ENCODE measurements around the gene ZFP36L1. TPM values are rescaled to one million over a fixed set of nuclear protein-coding genes. Genes with fewer than 3 reads are reported as not detected.

ZFP36L1 gene
- total and polyA plus RNA-seq, 9 of the 15 experiments (the other 6 are each of a cell fraction or from before 2014, with no cell fraction given): 1.3 to 26.6 (median 3.7) TPM

DNA sequence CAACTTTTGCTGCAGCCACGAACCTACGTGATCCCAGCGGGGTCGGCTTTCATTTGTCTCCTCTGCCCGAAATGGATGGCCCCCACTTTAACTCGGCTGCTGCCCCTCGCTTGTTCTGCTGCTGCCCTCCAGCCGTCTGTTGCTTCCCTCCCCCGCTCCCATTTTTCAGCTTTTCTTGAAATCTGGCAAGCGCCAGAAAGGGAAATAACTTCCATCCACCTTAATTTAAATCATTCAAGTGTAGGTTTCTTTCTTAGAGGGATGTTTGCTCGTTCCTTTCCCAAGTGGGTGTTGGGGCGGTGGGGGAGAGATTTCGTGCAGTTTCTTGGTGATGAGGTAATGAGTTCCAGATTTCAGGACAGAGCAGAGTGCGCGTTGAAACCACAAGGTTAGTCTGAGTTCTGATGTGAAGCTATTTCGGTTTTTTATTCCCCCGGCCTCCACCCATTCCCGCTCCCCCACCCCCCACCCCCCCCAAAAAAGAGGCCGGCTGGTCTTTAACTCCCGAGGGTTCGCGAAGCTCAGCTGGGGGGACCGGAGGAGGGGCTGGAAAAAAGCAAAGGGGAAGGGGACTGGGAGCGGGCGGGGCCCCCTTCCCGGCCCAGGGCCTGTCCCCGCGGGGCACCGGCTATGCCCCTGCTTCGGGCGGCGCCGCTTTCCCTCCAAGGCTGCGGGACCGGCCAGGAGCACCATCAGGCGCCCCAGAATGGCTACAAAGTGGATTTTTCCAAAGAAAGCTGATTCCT, 2.2 kb upstream of the ZFP36L1 start (continued):
- TF ChIP-seq, protein P1, sequence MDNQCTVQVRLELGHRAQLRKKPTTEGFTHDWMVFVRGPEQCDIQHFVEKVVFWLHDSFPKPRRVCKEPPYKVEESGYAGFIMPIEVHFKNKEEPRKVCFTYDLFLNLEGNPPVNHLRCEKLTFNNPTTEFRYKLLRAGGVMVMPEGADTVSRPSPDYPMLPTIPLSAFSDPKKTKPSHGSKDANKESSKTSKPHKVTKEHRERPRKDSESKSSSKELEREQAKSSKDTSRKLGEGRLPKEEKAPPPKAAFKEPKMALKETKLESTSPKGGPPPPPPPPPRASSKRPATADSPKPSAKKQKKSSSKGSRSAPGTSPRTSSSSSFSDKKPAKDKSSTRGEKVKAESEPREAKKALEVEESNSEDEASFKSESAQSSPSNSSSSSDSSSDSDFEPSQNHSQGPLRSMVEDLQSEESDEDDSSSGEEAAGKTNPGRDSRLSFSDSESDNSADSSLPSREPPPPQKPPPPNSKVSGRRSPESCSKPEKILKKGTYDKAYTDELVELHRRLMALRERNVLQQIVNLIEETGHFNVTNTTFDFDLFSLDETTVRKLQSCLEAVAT (IDR thresholded peaks at IDR 0.05): peak; percentile 30 to 67; a peak in 1 of 4 replicates
- no peak for TF ChIP-seq NONO (IDR thresholded peaks at IDR 0.05; ENCODE audit: low read depth in 2 of 2, low read length in 1 of 2)
- no peak for TF ChIP-seq NFXL1 (CRISPR knock-in tag; IDR thresholded peaks at IDR 0.05)
- TF ChIP-seq E2F3 (CRISPR knock-in tag; IDR thresholded peaks at IDR 0.05): no peak
- no peak for TF ChIP-seq WHSC1 (IDR thresholded peaks at IDR 0.05; ENCODE audit: low read length)
- no peak for TF ChIP-seq POLR3G (IDR thresholded peaks at IDR 0.05; ENCODE audit: extremely low read depth, insufficient read length, insufficient replicate concordance)
- no peak for TF ChIP-seq CBX1 (IDR thresholded peaks at IDR 0.05; ENCODE audit: low read depth)
- TF ChIP-seq BHLHE40 (IDR thresholded peaks at IDR 0.05; ENCODE audit: low read length): 0 out of 2 replicates have a peak, but pooled peaks have one; percentile 4
- no peak for TF ChIP-seq ZNF449 (CRISPR knock-in tag; IDR thresholded peaks at IDR 0.05)
- no peak for TF ChIP-seq U2AF1 (optimal IDR thresholded peaks at IDR 0.05; ENCODE audit: low read depth, low read length)
- TF ChIP-seq, protein P2, sequence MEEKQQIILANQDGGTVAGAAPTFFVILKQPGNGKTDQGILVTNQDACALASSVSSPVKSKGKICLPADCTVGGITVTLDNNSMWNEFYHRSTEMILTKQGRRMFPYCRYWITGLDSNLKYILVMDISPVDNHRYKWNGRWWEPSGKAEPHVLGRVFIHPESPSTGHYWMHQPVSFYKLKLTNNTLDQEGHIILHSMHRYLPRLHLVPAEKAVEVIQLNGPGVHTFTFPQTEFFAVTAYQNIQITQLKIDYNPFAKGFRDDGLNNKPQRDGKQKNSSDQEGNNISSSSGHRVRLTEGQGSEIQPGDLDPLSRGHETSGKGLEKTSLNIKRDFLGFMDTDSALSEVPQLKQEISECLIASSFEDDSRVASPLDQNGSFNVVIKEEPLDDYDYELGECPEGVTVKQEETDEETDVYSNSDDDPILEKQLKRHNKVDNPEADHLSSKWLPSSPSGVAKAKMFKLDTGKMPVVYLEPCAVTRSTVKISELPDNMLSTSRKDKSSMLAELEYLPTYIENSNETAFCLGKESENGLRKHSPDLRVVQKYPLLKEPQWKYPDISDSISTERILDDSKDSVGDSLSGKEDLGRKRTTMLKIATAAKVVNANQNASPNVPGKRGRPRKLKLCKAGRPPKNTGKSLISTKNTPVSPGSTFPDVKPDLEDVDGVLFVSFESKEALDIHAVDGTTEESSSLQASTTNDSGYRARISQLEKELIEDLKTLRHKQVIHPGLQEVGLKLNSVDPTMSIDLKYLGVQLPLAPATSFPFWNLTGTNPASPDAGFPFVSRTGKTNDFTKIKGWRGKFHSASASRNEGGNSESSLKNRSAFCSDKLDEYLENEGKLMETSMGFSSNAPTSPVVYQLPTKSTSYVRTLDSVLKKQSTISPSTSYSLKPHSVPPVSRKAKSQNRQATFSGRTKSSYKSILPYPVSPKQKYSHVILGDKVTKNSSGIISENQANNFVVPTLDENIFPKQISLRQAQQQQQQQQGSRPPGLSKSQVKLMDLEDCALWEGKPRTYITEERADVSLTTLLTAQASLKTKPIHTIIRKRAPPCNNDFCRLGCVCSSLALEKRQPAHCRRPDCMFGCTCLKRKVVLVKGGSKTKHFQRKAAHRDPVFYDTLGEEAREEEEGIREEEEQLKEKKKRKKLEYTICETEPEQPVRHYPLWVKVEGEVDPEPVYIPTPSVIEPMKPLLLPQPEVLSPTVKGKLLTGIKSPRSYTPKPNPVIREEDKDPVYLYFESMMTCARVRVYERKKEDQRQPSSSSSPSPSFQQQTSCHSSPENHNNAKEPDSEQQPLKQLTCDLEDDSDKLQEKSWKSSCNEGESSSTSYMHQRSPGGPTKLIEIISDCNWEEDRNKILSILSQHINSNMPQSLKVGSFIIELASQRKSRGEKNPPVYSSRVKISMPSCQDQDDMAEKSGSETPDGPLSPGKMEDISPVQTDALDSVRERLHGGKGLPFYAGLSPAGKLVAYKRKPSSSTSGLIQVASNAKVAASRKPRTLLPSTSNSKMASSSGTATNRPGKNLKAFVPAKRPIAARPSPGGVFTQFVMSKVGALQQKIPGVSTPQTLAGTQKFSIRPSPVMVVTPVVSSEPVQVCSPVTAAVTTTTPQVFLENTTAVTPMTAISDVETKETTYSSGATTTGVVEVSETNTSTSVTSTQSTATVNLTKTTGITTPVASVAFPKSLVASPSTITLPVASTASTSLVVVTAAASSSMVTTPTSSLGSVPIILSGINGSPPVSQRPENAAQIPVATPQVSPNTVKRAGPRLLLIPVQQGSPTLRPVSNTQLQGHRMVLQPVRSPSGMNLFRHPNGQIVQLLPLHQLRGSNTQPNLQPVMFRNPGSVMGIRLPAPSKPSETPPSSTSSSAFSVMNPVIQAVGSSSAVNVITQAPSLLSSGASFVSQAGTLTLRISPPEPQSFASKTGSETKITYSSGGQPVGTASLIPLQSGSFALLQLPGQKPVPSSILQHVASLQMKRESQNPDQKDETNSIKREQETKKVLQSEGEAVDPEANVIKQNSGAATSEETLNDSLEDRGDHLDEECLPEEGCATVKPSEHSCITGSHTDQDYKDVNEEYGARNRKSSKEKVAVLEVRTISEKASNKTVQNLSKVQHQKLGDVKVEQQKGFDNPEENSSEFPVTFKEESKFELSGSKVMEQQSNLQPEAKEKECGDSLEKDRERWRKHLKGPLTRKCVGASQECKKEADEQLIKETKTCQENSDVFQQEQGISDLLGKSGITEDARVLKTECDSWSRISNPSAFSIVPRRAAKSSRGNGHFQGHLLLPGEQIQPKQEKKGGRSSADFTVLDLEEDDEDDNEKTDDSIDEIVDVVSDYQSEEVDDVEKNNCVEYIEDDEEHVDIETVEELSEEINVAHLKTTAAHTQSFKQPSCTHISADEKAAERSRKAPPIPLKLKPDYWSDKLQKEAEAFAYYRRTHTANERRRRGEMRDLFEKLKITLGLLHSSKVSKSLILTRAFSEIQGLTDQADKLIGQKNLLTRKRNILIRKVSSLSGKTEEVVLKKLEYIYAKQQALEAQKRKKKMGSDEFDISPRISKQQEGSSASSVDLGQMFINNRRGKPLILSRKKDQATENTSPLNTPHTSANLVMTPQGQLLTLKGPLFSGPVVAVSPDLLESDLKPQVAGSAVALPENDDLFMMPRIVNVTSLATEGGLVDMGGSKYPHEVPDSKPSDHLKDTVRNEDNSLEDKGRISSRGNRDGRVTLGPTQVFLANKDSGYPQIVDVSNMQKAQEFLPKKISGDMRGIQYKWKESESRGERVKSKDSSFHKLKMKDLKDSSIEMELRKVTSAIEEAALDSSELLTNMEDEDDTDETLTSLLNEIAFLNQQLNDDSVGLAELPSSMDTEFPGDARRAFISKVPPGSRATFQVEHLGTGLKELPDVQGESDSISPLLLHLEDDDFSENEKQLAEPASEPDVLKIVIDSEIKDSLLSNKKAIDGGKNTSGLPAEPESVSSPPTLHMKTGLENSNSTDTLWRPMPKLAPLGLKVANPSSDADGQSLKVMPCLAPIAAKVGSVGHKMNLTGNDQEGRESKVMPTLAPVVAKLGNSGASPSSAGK (IDR thresholded peaks at IDR 0.05): no peak
- TF ChIP-seq STAT5B (CRISPR knock-in tag; IDR thresholded peaks at IDR 0.05): no peak
- no peak for TF ChIP-seq ZNF347 (CRISPR knock-in tag; IDR thresholded peaks at IDR 0.05; ENCODE audit: low read depth)
- TF ChIP-seq ZNF324 (CRISPR knock-in tag; IDR thresholded peaks at IDR 0.05): no peak
